ENCODE data around the gene KCTD12.

- TF ChIP-seq CTCF (IDR thresholded peaks at IDR 0.05; ENCODE audit: low read depth, low read length) (no peak), EZH2phosphoT487 (IDR thresholded peaks at IDR 0.05; ENCODE audit: low read depth) (no peak)
These were observed 26.3 kb upstream of the KCTD12 start for GRCh38 chr13:76912476-76912875.
